Measurements from ENCODE around the gene RIPK4.

DNA sequence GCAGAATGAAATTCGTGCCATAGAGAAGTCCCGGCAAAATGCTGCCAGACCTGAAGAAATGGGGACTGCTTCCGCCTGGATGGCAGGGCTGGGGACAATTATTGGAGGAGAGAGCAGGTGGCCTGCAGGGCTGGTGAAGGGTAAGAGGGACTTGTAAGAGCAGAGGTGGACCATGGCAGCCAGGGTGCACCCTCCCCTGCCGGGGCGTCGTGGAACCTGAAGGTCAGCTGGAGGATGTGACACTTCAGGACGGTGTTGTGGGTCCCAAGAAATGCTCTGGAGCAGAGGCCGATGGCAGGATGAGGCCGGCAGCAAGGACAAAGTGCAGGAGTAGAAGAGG lies 40.3 kb downstream of the RIPK4 start:
- TF ChIP-seq, protein P1, sequence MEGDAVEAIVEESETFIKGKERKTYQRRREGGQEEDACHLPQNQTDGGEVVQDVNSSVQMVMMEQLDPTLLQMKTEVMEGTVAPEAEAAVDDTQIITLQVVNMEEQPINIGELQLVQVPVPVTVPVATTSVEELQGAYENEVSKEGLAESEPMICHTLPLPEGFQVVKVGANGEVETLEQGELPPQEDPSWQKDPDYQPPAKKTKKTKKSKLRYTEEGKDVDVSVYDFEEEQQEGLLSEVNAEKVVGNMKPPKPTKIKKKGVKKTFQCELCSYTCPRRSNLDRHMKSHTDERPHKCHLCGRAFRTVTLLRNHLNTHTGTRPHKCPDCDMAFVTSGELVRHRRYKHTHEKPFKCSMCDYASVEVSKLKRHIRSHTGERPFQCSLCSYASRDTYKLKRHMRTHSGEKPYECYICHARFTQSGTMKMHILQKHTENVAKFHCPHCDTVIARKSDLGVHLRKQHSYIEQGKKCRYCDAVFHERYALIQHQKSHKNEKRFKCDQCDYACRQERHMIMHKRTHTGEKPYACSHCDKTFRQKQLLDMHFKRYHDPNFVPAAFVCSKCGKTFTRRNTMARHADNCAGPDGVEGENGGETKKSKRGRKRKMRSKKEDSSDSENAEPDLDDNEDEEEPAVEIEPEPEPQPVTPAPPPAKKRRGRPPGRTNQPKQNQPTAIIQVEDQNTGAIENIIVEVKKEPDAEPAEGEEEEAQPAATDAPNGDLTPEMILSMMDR (conservative IDR thresholded peaks at IDR 0.05): no peak
- no peak for TF ChIP-seq ZFX (IDR thresholded peaks at IDR 0.05)
